ENCODE results near the gene ITGB7. TPM values are rescaled to one million over a fixed set of nuclear protein-coding genes. Genes with fewer than 3 reads are reported as not detected.
A peak's percentile ranks its signal among the peaks of the same experiment; 100 is the strongest.
"Not testable (repeated sequence)": the region's sequence is repeated elsewhere in the genome, so short reads cannot be mapped to it uniquely, and the experiment has no call there.

Gene ITGB7
- total RNA-seq, 2 experiments from 2014 or later = 621 to 702 TPM

DNA sequence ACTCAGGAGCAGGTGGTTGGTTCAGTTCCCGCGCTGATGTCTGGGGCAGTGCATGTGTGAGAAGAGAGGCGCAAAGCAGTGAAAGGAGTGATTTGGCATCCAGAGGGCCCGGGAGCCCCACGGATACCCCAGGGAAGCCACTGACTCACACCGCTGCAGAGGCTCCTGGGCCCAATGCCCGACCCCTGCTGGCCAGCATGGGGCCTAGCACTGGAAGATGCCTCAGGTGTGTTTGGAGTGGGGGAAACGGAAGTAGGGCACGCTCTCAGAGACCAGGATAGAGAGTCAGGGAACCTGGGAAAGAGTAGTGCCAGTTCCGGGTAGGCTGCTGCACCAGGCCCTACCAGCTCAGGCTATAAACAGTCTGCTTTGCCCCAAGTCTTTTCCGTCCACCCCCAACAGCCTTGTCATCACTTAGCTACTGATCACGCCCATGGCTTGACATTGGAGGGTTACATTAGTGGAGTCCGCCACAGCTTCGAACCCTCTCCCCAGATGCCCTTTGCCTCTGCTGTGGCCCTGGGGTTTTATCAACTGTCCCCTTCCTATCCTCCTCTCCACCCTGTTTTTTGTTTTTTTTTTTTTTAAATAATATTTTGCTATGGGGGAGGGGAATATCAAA is 16.8 kb downstream of the ITGB7 start:
- H3K4me3 Mint-ChIP-seq = no peak overlapping the region
- CTCF ChIA-PET = interaction anchor here (0.6 to 9.7 kb wide), 8 partner anchors 9 to 239 kb away, joined by 3 to 71 read pairs (median 4); partner anchors contain the start of gene ESPL1

DNA sequence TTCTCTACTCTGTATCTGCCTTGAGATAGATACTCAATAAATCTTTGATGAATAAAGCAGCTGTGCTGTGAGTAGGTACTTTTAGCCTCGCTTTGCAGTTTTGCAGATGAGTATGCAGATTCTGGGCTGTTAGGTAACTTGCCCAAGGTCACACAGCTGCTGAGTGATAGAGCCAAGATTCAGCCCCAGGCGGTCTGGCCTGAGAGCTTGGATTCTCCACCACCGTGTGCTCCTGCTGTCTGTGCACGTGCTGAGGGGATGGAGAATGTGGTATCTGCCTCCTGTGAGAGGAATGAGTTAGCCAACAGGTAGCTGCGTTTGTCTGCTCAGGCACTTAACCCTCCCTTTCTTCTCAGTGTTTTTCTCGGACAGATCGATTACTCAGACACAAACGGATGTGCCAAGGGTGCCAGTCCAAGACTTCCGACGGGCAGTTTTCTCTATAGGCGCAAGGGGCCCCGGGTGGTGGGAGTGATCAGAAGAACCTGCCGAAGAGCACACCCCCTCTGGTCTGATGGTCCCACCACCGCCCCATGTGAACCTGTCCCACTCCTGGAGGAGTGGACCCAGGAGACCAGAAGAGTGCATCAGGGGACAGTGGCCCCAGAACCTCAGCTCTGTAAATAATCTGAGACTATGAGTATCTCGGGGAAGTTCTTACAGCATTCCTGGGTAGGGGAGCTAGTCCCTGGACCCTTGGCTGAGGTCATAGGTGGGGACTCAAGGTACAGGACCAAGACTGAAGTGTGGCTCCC is 19.7 kb downstream of the ITGB7 start:
- no peaks in the 10 kb centered on the region for H3K27me3 Mint-ChIP-seq
- CTCF ChIA-PET = interaction anchor here (0.5 to 9.7 kb wide), 11 partner anchors 10 to 228 kb away, joined by 3 to 71 read pairs (median 4); partner anchors contain the start of genes AAAS and ESPL1

More for the DNA sequence above, 16.8 kb downstream of the ITGB7 start:
- POLR2A ChIA-PET = no interaction called here
- DNase-seq = peak; percentile 44
- H3K4me1 Mint-ChIP-seq = peaks cover 30% of the 10 kb centered on the region
- H3K27me3 Mint-ChIP-seq = no peaks in the 10 kb centered on the region
- no peaks in the 10 kb centered on the region for H3K9me3 Mint-ChIP-seq
- H3K27ac Mint-ChIP-seq = no peak overlapping the region
- H3K36me3 Mint-ChIP-seq (ENCODE audit: low read depth) = peaks cover 83% of the 10 kb centered on the region

DNA sequence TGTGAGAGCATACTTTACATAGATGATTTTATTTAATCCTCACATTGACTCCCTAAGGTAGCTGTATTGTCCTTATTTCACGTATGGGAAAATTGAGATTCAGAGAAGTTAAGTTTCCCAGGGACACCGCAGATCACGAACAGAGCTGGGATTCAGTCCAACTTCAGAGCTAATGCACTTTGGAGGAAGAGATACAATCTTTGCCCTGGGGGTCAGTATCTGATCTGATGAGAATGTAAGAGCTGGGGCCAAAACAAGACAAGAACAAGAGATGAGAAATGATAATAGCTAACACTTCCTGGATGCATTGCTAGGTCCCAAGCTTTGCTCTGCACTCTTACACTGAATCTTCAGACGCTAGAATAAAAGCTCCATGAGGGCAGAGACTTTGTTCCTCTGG is 20.3 kb downstream of the ITGB7 start:
- peaks cover 57% of the 10 kb centered on the region for H3K4me1 Mint-ChIP-seq
- ChIA-PET CTCF (interaction anchor here (0.8 to 9.7 kb wide), 9 partner anchors 10 to 135 kb away, joined by 3 to 71 read pairs (median 5); partner anchors contain the start of genes AAAS and ESPL1), POLR2A (no interaction called here)
- H3K4me3 Mint-ChIP-seq = no peak overlapping the region
- no peak overlapping the region for H3K27ac Mint-ChIP-seq
- peaks cover 79% of the 10 kb centered on the region for H3K36me3 Mint-ChIP-seq (ENCODE audit: low read depth)
- DNase-seq = no peak
- no peaks in the 10 kb centered on the region for H3K9me3 Mint-ChIP-seq
- no peaks in the 10 kb centered on the region for H3K27me3 Mint-ChIP-seq

More for the DNA sequence above, 19.7 kb downstream of the ITGB7 start:
- Mint-ChIP-seq H3K27ac (peak overlapping the region; percentile 25), H3K9me3 (no peaks in the 10 kb centered on the region), H3K4me1 (peaks cover 52% of the 10 kb centered on the region), H3K4me3 (no peak overlapping the region), H3K36me3 (ENCODE audit: low read depth) (peaks cover 79% of the 10 kb centered on the region)
- POLR2A ChIA-PET = no interaction called here
- DNase-seq = no peak

DNA sequence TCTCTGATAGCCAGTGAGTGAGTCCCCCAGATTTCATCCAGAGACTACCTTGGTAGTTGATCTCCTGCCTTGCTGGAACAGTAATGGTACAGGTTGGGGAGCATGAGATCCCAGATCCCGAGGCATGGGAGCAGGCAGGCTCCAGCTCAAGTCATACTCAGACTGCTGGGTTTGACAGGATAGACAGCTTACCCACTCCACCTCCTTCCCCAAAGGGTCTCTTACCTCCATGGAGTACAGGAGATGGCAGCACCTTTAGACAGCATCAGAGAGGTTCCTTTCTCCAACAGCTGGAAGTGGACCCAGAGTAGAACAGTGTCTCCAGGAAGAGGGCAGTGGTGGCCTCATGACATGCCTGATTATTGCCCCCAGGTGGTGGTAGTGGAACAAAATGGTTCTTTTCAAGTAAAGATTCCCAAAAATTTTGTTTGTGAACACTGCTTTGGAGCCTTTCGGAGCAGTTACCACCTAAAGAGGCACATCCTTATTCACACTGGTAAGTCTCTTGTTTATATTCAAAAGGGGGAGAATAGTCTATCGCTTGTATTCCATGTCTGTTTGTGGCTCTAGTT is 21.4 kb downstream of the ITGB7 start:
- POLR2A ChIA-PET = no interaction called here
- no peaks in the 10 kb centered on the region for H3K27me3 Mint-ChIP-seq
- H3K4me3 Mint-ChIP-seq = no peak overlapping the region
- no peaks in the 10 kb centered on the region for H3K9me3 Mint-ChIP-seq
- no peak overlapping the region for H3K27ac Mint-ChIP-seq
- H3K36me3 Mint-ChIP-seq (ENCODE audit: low read depth) = peaks cover 77% of the 10 kb centered on the region
- H3K4me1 Mint-ChIP-seq = peaks cover 54% of the 10 kb centered on the region
- DNase-seq = no peak
- CTCF ChIA-PET = interaction anchor here (0.6 to 9.7 kb wide), 5 partner anchors 12 to 294 kb away, joined by 3 to 71 read pairs (median 4); partner anchors contain the start of gene AAAS

DNA sequence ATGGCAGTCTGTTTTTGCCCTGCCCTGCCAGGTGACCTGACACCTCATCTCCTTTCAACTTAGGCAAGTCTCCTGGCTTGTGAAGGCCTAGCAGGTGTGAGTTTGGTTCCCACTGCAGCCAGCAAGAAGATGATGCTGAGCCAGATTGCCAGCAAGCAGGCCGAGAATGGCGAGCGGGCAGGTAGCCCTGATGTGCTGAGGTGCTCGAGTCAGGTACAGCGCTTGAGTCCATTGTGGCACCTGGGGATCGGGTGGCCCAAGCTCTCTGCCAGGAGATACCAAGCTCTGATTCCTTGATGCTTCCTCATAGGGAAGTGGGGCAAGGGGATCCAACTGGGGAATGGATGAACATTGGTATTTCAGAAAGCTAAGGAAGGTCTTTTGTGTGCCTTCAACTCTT is 22.2 kb downstream of the ITGB7 start:
- H3K4me1 Mint-ChIP-seq = peaks cover 52% of the 10 kb centered on the region
- CTCF ChIA-PET = interaction anchor here (0.6 to 9.7 kb wide), 4 partner anchors 13 to 295 kb away, joined by 3 to 71 read pairs (median 4); no protein-coding TSS in a partner anchor
- H3K4me3 Mint-ChIP-seq = no peak overlapping the region
- H3K27ac Mint-ChIP-seq = peak overlapping the region; percentile 76
- POLR2A ChIA-PET = no interaction called here
- H3K36me3 Mint-ChIP-seq (ENCODE audit: low read depth) = peaks cover 75% of the 10 kb centered on the region
- no peak for DNase-seq
- H3K9me3 Mint-ChIP-seq = no peaks in the 10 kb centered on the region
- no peaks in the 10 kb centered on the region for H3K27me3 Mint-ChIP-seq

DNA sequence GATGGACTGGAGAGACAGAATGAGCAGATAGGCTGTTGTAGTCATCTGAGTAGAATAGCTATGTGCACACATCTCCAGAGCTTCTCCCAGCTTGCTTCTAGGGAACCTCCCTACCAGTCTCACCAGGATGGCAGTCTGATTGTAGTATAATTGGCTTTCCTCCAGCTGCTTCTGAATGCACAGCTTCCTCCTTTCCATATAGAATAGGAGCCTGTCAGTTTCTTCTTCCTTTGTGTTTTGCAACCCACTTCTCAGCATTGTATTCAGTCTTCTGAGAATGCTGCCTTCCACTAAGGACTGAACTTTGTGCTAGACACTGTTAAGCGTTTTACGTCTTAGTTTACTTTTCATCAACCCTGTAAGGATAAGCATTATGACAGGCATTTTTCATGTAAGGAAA is 24.1 kb downstream of the ITGB7 start:
- H3K4me1 Mint-ChIP-seq = peaks cover 58% of the 10 kb centered on the region
- CTCF ChIA-PET = interaction anchor here (1.2 to 4.2 kb wide), 5 partner anchors 14 to 139 kb away, joined by 4 to 21 read pairs (median 6); partner anchors contain the start of genes AAAS and ESPL1
- H3K36me3 Mint-ChIP-seq (ENCODE audit: low read depth) = peaks cover 66% of the 10 kb centered on the region

DNA sequence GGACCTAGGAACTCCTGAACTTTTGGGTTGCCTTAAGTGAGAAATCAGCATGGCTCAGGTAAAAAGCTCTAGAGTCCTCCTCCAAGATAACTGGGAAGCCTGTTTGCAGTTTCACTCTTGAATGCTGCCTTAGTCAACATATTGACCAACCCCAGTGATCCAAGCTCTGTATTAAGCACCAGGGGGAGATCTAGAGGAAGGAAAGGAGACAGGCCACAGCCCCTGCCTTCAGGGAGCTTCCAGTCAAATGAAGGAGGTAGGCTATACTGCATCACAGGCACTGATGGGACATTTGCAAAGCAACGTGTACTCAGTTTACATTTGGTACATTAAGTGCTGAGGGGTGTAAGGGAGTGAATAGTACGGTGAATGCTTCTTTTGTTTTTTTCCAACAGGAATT is 25.1 kb downstream of the ITGB7 start:
- Mint-ChIP-seq H3K27me3 (no peaks in the 10 kb centered on the region), H3K9me3 (no peaks in the 10 kb centered on the region), H3K36me3 (ENCODE audit: low read depth) (peaks cover 56% of the 10 kb centered on the region), H3K4me3 (peak overlapping the region; percentile 84), H3K27ac (peak overlapping the region; percentile 82), H3K4me1 (peaks cover 60% of the 10 kb centered on the region)
- DNase-seq = no peak
- ChIA-PET CTCF (interaction anchor here (0.6 to 4.2 kb wide), 10 partner anchors 8 to 302 kb away, joined by 3 to 21 read pairs (median 5); partner anchors contain the start of genes AAAS and PFDN5), POLR2A (no interaction called here)

More for the DNA sequence above, 24.1 kb downstream of the ITGB7 start:
- POLR2A ChIA-PET = no interaction called here
- no peak for DNase-seq
- Mint-ChIP-seq H3K27me3 (no peaks in the 10 kb centered on the region), H3K9me3 (no peaks in the 10 kb centered on the region), H3K27ac (no peak overlapping the region), H3K4me3 (peak overlapping the region; percentile 84)

DNA sequence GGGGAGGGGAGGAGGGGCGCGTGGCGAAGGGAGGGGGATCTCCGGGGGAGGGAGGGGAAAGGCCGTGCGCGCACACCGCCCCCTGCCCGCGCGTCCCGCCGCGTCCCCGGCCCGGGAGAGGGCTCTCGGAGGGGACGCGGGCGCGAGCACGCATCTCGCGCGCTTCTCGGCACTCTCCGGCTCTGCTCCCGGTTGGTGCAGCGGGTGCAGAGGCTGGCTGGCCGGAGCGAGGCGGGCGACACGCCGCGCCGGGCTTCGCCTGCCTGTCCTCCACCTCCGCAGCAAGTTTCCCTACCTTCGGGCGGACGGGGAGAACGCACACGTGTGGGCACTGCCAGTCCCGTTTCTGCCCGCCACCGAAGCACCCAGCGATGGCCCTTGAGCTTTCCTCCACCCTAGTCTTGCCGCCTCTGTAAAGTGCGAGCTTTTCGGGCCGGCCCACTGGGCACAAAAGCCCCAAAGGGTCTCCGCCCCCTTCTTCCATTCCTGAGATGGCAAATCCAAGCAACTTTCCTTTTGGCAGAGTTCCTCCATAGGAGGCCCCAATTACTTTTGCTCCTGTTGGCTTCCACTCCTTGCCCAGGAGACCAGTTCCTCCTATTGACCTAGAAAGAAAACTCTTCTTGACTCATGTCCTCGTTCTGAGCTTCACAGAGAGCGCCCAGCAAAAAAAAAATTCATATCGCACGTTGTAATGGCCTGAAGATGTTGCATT is 26.0 kb downstream of the ITGB7 start:
- peaks cover 60% of the 10 kb centered on the region for H3K4me1 Mint-ChIP-seq

DNA sequence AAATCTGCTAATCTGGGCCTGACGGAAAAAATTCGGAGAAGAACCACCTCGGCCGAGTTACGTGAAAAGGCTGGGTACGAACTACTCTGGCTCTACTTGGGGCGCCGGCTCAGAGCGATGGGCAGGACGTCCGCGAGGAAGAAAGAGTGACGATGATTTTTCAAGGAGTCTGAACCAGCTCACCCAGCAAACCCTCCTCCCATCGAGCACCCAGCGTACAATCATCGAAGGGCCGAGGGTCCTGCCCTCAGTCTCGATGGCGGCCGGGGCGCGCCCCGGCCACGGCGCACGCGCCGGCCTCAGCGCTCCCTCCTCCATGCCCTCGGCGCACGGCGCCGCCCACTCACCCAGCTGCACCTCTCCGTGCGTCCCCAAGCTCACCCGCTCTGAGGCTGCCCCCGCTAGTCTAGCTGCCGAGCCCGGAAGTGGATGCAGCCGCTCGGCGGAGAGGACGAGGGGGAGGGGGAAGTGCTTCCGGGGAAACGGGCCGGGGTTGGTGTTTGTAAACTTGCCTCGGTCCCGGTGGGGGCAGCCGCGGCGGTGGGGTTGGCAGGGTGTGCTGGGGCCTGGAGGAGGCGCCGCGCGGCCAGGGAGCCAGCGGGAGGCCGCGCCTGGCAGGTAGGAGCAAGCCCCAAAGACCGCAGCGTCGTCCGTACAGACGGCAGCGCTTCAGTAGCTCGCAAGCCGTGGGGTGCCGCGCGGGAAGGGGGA is 26.7 kb downstream of the ITGB7 start, which contains the start of the genes CSAD and ZNF740:
TSS of gene CSAD (minus strand) at position 706 of the 711 bp plus-strand sequence. CDS start 7,455 bp downstream, outside the sequence.
TSS of gene ZNF740 (plus strand) at position 503 of the 711 bp plus-strand sequence. CDS start 1,262 bp downstream, outside the sequence.
- peak; percentile 98 for DNase-seq
- POLR2A ChIA-PET = interaction anchor here (0.8 to 1.5 kb wide), 2 partner anchors 19 to 21 kb away, joined by 4 to 5 read pairs; no protein-coding TSS in a partner anchor
- peak within 1 kb of the TSS; percentile 95 for H3K27ac Mint-ChIP-seq
- H3K9me3 Mint-ChIP-seq = no peaks in the 10 kb centered on the region
- peaks cover 60% of the 10 kb centered on the region for H3K4me1 Mint-ChIP-seq
- peak within 1 kb of the TSS; percentile 84 for H3K4me3 Mint-ChIP-seq
- H3K27me3 Mint-ChIP-seq = no peaks in the 10 kb centered on the region
- CTCF ChIA-PET = interaction anchor here (0.6 to 4.4 kb wide), 16 partner anchors 8 to 162 kb away, joined by 3 to 33 read pairs (median 4); partner anchors contain the start of genes AAAS, ESPL1 and PFDN5
- H3K36me3 Mint-ChIP-seq (ENCODE audit: low read depth) = peaks cover 42% of the 10 kb centered on the region

More for the DNA sequence above, 26.0 kb downstream of the ITGB7 start:
- Mint-ChIP-seq H3K27me3 (no peaks in the 10 kb centered on the region), H3K9me3 (no peaks in the 10 kb centered on the region), H3K27ac (peak overlapping the region; percentile 95), H3K4me3 (peak overlapping the region; percentile 84), H3K36me3 (ENCODE audit: low read depth) (peaks cover 47% of the 10 kb centered on the region)
- POLR2A ChIA-PET = interaction anchor here (1.5 kb wide), 1 partner anchor 21 kb away, joined by 5 read pairs; no protein-coding TSS in a partner anchor
- DNase-seq = no peak
- CTCF ChIA-PET = interaction anchor here (0.5 to 4.4 kb wide), 18 partner anchors 8 to 301 kb away, joined by 3 to 33 read pairs (median 4); partner anchors contain the start of genes AAAS, ESPL1 and PFDN5

DNA sequence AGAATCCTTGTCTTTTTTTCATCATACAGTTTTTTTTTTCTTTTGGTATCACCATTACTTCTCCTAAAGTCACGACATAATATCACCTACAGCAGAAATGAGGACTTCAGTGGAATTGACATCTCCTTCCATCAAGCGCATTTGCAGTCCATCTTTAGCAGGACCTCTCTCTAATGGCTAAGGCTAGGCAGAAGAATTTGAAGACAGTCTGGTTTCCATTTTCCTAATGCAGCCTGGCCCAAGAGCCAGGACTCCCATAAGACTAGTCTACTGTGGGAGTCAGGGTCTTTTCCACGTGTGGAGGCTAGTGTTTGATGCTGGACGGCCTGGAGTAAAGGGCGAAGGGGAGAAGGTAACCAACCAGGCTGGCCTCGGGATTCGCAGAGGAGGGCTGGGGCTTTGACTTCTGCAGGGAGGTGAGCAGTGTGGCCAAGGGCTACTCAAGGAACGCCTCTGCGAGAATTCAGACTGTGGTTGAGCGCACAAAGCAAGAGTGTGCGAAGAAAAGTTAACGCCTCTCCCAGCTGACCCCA is 27.3 kb downstream of the ITGB7 start:
- Mint-ChIP-seq H3K4me1 (peaks cover 59% of the 10 kb centered on the region), H3K36me3 (ENCODE audit: low read depth) (peaks cover 36% of the 10 kb centered on the region)
- no peak for DNase-seq

DNA sequence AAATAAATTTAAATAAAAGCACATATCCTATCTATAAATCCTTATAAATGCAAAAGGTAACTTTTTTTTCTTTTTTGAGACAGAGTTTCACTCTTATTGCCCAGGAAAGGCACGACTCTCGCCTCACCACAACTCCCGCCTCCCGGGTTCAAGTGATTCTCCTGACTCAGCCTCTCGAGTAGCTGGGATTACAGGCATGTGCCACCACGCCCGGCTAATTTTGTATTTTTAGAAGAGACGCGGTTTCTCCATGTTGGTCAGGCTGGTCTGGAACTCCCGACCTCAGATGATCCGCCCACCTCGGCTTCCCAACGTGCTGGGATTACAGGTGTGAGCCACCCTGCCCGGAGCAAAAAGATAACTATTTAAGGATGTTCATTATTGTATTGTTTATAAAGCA is 28.2 kb downstream of the ITGB7 start:
- DNase-seq, H3K9me3 Mint-ChIP-seq, H3K27me3 Mint-ChIP-seq, POLR2A ChIA-PET: not testable (repeated sequence)
- H3K27ac Mint-ChIP-seq = peak overlapping the region; percentile 95
- H3K36me3 Mint-ChIP-seq (ENCODE audit: low read depth) = peaks cover 28% of the 10 kb centered on the region
- peak overlapping the region; percentile 84 for H3K4me3 Mint-ChIP-seq
- CTCF ChIA-PET = interaction anchor here (0.6 to 4.4 kb wide), 6 partner anchors 18 to 311 kb away, joined by 3 to 33 read pairs (median 4); partner anchors contain the start of gene AAAS
- peaks cover 52% of the 10 kb centered on the region for H3K4me1 Mint-ChIP-seq

More for the DNA sequence above, 27.3 kb downstream of the ITGB7 start:
- Mint-ChIP-seq H3K9me3 (no peaks in the 10 kb centered on the region), H3K27ac (peak overlapping the region; percentile 95), H3K27me3 (no peaks in the 10 kb centered on the region), H3K4me3 (peak overlapping the region; percentile 84)
- CTCF ChIA-PET = interaction anchor here (0.6 to 4.4 kb wide), 10 partner anchors 17 to 161 kb away, joined by 3 to 33 read pairs (median 4); partner anchors contain the start of genes AAAS and PFDN5
- POLR2A ChIA-PET = interaction anchor here (0.8 kb wide), 1 partner anchor 19 kb away, joined by 4 read pairs; no protein-coding TSS in a partner anchor
